Skin of body (tissue), 2 donors: ENCODE data around the gene VKORC1. TPM values are rescaled to one million over a fixed set of nuclear protein-coding genes. Genes with fewer than 3 reads are reported as not detected.

Source experiments
- DNase-seq: peaks from one replicate; lab custom pipeline; 2025; lab: John Stamatoyannopoulos, UW
- total RNA-seq: library from RNA; depleted of rRNA; stranded (reverse); fragments of >200 nt; gene quantifications from one replicate; pipeline ENCODE4 v1.2.3, GENCODE V29; 2014

Gene VKORC1
- total RNA-seq, 1 donor from 2014 or later = 37.4 TPM

- DNase-seq = no peak
These were observed 11.5 kb downstream of the VKORC1 start for GRCh38 chr16:31083081-31083480.

- DNase-seq = no peak
These were observed 12.1 kb downstream of the VKORC1 start for GRCh38 chr16:31082368-31083045.

DNA sequence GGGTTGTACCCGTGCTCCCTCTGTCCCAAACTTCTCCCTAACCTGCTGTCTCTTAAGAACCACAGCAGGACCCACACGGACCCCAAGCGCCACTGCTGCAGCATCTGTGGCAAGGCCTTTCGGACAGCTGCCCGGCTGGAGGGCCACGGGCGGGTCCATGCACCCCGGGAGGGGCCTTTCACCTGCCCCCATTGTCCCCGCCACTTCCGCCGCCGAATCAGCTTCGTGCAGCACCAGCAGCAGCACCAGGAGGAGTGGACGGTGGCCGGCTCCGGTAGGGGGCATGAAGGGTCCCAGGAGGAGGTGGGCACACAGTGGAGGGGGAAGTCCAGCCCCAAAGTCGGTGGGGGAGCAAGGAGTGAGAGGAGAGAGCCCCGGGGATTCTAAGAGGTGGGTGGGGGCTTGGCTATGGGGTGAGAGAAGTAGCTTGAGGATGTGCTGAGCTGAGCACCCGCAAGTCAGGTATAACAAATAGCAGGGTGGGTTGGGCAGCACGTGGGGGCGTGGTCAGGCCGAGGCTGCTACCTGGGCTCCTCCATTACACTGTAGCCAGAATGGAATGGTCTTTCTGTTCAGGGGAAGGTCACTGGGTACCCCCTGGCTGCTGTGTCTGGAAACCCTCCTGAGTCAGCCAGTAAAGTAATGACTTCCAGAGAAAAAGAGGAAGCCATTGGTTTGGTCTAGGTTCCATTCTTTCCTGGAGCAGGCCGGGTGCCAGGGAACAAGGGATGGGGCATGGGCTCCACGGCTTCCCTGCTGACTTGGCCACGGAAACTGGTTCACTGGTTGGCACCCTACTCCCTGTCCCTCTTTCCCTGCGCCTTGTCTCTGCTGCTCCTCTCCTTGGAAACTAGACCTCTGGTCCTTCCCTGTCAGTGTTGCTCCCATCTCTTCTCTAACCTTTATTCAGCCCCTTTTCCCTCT lies 12.9 kb downstream of the VKORC1 start:
- no peak for DNase-seq

DNA sequence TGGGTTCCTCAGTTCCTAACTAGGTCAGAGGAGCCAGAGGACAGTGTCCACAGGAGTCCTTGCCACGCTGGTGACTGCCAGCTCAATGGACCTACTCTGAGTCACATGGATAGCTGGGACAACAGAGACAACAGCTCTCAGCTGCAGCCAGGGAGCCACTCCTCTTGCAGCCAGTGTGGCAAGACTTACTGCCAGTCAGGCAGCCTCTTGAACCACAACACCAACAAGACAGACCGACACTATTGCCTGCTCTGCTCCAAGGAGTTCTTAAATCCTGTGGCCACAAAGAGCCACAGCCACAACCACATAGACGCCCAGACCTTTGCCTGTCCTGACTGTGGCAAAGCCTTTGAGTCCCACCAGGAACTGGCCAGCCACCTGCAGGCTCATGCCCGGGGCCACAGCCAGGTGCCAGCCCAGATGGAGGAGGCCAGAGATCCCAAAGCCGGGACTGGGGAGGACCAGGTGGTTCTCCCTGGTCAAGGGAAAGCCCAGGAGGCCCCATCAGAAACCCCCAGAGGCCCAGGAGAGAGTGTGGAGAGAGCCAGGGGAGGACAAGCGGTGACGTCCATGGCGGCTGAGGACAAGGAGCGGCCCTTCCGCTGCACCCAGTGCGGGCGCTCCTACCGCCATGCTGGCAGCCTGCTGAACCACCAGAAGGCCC lies 13.7 kb downstream of the VKORC1 start:
- DNase-seq = no peak

- no peak for DNase-seq
These were observed 14.5 kb downstream of the VKORC1 start for GRCh38 chr16:31080035-31080629.

GRCh38 chr16:31079342-31079944 lies 15.2 kb downstream of the VKORC1 start:
- no peak for DNase-seq

GRCh38 chr16:31078597-31079341 lies 15.8 kb downstream of the VKORC1 start:
- DNase-seq = no peak

DNA sequence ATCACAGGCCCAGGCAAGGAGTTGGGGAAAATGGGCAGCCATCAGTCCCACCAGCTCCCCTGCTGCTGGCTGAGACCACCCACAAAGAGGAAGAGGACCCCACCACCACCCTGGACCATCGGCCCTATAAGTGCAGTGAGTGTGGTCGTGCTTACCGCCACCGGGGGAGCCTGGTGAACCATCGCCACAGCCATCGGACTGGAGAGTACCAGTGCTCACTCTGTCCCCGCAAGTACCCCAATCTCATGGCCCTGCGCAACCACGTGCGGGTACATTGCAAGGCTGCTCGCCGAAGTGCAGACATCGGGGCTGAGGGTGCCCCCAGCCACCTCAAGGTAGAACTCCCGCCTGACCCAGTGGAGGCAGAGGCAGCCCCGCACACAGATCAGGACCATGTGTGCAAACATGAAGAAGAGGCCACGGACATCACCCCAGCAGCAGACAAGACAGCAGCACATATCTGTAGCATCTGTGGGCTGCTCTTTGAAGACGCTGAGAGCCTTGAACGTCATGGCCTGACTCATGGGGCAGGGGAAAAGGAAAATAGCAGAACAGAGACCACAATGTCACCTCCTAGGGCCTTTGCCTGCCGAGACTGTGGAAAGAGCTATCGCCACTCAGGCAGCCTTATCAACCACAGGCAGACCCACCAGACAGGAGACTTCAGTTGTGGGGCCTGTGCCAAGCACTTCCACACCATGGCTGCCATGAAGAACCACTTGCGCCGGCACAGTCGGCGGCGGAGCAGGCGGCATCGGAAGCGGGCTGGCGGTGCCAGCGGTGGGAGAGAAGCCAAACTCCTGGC lies 16.8 kb downstream of the VKORC1 start:
- no peak for DNase-seq

- no peak for DNase-seq
These were observed 17.6 kb downstream of the VKORC1 start for GRCh38 chr16:31077024-31077423.

DNA sequence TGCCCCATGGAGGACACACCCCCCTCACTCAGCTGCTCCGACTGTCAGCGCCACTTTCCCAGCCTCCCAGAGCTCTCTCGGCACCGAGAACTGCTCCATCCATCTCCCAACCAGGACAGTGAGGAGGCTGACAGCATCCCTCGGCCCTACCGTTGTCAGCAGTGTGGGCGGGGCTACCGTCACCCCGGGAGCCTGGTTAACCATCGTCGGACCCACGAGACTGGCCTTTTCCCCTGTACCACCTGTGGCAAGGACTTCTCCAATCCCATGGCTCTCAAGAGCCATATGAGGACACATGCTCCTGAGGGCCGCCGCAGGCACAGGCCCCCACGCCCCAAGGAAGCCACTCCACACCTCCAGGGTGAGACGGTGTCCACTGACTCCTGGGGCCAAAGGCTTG lies 18.3 kb downstream of the VKORC1 start:
- no peak for DNase-seq

DNA sequence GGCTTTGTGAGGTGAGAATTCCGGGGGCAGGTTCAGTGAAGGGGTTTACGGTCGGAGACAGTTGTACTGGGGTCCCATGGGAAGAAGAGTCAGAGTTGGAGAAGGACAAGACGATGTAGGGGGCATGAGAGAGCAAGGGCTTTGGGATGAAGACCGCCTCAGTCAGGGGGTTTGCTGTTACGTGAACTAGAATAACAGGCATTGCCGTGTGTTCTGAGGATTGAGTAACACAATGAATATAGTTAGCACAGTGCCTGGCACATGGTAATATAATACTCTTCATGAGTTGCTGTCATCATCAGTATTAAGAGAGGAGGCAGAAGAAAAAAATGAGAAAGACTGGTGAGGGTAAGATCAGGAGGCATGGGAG lies 19.8 kb downstream of the VKORC1 start:
- DNase-seq = no peak

GRCh38 chr16:31073970-31074813 lies 20.4 kb downstream of the VKORC1 start, which contains the start of the genes ZNF646 and ZNF668:
TSS of gene ZNF646 (plus strand) at chr16:31074422. CDS start at chr16:31076325, 1,903 bp downstream.
TSS of gene ZNF668 (minus strand) at chr16:31074240. CDS start at chr16:31064459, 9,781 bp downstream.
- peak; percentile 99 for DNase-seq

GRCh38 chr16:31073142-31073969 lies 21.2 kb downstream of the VKORC1 start:
- peak; percentile 91 for DNase-seq

- DNase-seq = no peak
These were observed 22.0 kb downstream of the VKORC1 start for GRCh38 chr16:31072540-31073141.

- peak; percentile 74 for DNase-seq
These were observed 22.7 kb downstream of the VKORC1 start for GRCh38 chr16:31071861-31072260.

- no peak for DNase-seq
These were observed 27.3 kb downstream of the VKORC1 start for GRCh38 chr16:31067342-31067741.

- DNase-seq = peak; percentile 93
These were observed 29.6 kb downstream of the VKORC1 start for GRCh38 chr16:31064882-31065461.
